ENCODE data around the gene PDGFC.
"Not testable (repeated sequence)": the region's sequence is repeated elsewhere in the genome, so short reads cannot be mapped to it uniquely, and the experiment has no call there.

Gene PDGFC

DNA sequence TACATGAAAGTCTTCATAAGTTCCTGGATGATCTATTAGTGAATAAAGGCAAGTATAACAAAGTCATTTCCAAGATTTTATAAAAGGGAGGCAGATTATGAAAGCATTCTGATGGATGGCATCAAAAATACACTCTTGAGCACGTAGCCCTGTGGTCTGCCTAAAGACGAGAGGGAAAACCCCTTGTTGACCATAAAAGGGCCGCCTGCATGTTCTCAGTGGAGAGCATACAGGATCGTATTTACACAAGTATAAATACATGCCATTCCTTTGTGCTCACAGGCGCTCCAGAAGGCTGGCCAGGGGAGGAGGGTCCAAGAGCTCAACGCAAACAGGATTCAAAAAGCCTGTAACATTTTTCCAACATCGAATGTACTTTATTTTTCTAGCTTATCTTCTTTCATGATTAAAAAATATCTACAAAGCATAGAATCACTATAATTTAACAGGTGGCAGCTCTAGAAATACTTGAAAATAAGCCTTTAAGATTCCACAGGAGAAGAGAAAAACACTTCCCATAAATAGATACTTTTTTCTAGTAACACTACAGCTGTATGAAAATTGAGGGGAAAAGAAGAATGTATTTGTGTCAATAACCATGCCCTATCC lies 29.6 kb downstream of the PDGFC start:
- in situ Hi-C loops (cut with MboI; ENCODE audit: low pct_unique_long_range_greater_than_20kb, low sequenced_read_pairs, unreplicated experiment) = no loop called here
- TF ChIP-seq, protein P1, sequence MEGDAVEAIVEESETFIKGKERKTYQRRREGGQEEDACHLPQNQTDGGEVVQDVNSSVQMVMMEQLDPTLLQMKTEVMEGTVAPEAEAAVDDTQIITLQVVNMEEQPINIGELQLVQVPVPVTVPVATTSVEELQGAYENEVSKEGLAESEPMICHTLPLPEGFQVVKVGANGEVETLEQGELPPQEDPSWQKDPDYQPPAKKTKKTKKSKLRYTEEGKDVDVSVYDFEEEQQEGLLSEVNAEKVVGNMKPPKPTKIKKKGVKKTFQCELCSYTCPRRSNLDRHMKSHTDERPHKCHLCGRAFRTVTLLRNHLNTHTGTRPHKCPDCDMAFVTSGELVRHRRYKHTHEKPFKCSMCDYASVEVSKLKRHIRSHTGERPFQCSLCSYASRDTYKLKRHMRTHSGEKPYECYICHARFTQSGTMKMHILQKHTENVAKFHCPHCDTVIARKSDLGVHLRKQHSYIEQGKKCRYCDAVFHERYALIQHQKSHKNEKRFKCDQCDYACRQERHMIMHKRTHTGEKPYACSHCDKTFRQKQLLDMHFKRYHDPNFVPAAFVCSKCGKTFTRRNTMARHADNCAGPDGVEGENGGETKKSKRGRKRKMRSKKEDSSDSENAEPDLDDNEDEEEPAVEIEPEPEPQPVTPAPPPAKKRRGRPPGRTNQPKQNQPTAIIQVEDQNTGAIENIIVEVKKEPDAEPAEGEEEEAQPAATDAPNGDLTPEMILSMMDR (IDR thresholded peaks at IDR 0.05; ENCODE audit: extremely low read depth, insufficient read depth, missing control alignments) = no peak
- no peak for DNase-seq (ENCODE audit: low spot score)

DNA sequence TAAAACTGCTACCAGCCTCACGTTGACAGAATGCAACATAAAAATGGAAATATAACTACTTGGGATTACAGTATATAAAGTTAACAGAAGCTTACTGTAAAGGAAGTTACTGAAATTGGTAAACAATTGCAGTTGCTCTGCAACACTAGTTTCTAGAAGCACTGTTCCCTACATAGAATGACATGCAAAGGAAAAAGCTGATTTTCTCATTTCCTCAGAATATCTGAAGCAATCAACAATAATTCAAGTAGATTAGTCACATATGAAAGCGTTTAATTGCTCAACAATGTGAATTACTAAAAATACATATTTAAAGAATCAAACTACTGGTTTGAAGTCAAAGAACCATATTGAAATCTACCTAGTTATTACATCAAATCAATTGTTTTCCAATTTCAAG lies 31.8 kb downstream of the PDGFC start:
- in situ Hi-C loops (cut with MboI; ENCODE audit: low pct_unique_long_range_greater_than_20kb, low sequenced_read_pairs, unreplicated experiment) = no loop called here
- no peak for DNase-seq (ENCODE audit: low spot score)
- TF ChIP-seq, protein P1 (IDR thresholded peaks at IDR 0.05; ENCODE audit: extremely low read depth, insufficient read depth, missing control alignments) = no peak

DNA sequence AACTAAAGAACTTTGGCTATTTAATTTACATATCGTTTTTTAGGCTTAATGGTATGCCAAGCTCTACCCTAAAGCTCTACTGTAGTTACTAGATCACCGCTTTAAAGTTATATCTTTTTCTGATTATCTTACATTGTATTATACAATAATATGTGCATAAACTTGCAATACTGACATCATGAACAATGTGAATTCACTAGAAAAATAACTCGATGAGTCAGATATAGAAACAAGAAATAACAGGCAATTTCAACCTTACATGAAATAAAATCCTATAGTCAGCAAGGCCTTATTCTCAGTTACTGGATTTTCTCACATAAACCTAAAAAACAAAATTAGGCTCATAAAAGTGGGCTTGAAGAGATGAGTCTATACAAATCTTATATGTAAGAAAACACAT lies 32.5 kb downstream of the PDGFC start:
- in situ Hi-C loops (cut with MboI; ENCODE audit: low pct_unique_long_range_greater_than_20kb, low sequenced_read_pairs, unreplicated experiment) = no loop called here
- no peak for DNase-seq (ENCODE audit: low spot score)
- TF ChIP-seq, protein P1 (IDR thresholded peaks at IDR 0.05; ENCODE audit: extremely low read depth, insufficient read depth, missing control alignments) = no peak

DNA sequence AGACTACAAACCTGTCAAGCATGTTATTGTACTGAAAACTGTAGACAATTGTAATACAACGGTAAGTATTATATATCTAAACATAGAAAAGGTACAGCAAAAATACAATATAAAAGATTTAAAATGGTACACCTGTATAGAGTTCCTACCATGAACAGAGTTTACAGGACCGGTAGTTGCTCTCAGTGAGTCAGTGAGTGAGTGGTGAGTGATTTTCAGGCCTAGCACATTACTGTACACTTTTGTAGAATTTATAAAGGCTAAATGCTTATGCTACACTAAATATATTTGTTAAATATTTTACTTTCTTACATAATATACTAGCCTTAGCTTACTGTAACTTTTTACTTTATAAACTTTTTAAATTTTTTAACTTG lies 37.4 kb downstream of the PDGFC start:
- in situ Hi-C loops (cut with MboI; ENCODE audit: low pct_unique_long_range_greater_than_20kb, low sequenced_read_pairs, unreplicated experiment) = no loop called here
- TF ChIP-seq, protein P1 (IDR thresholded peaks at IDR 0.05; ENCODE audit: extremely low read depth, insufficient read depth, missing control alignments) = no peak
- no peak for DNase-seq (ENCODE audit: low spot score)

DNA sequence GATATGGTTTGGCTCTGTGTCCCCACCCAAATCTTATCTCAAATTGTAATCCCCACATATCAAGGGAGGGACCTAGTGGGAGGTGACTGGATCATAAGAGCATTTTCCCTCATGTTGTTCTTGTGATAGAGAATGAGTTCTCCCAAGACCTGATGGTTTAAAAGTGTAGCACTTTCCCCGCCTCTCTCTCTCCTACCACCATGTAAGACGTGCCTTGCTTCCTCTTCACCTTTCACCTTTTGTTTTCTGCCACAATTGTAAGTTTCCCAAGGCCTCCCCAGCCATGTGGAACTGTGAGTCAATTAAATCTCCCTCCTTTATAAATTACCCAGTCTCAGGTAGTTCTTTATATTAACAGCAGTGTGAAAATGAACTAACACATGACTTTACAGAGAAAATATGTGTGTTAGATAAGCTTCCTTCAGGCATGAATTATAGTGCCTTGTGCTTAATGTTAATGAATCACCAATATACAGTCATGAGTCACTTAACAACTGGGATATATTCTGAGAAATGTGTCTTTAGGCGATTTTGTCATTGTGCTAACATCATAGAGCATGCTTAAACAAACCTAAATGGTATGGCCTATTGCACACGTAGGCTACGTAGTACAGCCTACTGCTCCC lies 37.9 kb downstream of the PDGFC start:
- in situ Hi-C loops (cut with MboI; ENCODE audit: low pct_unique_long_range_greater_than_20kb, low sequenced_read_pairs, unreplicated experiment) = no loop called here
- DNase-seq (ENCODE audit: low spot score) = no peak
- TF ChIP-seq, protein P1 (IDR thresholded peaks at IDR 0.05; ENCODE audit: extremely low read depth, insufficient read depth, missing control alignments) = no peak

DNA sequence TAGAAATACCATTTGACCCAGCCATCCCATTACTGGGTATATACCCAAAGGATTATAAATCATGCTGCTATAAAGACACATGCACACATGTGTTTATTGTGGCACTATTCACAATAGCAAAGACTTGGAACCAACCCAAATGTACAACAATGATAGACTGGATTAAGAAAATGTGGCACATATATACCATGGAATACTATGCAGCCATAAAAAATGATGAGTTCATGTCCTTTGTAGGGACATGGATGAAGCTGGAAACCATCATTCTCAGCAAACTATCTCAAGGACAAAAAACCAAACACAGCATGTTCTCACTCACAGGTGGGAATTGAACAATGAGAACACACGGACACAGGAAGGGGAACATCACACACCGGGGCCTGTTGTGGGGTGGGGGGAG lies 39.2 kb downstream of the PDGFC start:
- in situ Hi-C loops (cut with MboI; ENCODE audit: low pct_unique_long_range_greater_than_20kb, low sequenced_read_pairs, unreplicated experiment); DNase-seq (ENCODE audit: low spot score): not testable (repeated sequence)

DNA sequence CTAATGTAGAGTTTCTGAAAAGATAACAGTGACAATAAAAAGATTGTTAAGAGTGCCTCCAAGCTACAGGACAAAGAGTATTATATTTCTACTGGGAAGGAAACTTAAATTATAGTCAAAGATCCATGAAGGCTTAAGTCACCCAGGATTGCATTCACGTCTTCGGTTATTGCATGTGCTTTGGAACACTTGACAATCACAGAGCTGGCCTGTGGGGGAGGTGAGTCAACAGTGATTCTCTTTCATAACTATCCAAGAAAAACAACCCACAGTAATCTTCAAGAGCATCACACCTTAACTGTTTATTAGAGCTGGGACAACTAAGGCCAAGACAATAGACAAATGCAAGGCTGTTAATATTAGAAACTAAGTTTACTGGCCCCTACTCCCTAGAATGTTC lies 40.3 kb downstream of the PDGFC start:
- in situ Hi-C loops (cut with MboI; ENCODE audit: low pct_unique_long_range_greater_than_20kb, low sequenced_read_pairs, unreplicated experiment) = no loop called here
- no peak for DNase-seq (ENCODE audit: low spot score)
- TF ChIP-seq, protein P1 (IDR thresholded peaks at IDR 0.05; ENCODE audit: extremely low read depth, insufficient read depth, missing control alignments) = no peak
